ENCODE results near the gene MRPL40.
"Not testable (repeated sequence)": the region's sequence is repeated elsewhere in the genome, so short reads cannot be mapped to it uniquely, and the experiment has no call there.

The MRPL40 gene

GRCh38 chr22:19407649-19408606 lies 24.4 kb upstream of the MRPL40 start:
- DNase-seq (ENCODE audit: low read depth in 2 of 2): no peak

- DNase-seq (ENCODE audit: low read depth in 2 of 2): no peak
Observed at GRCh38 chr22:19410941-19411689, 21.2 kb upstream of the MRPL40 start.

- no peak for DNase-seq (ENCODE audit: low read depth in 2 of 2)
Observed at GRCh38 chr22:19411690-19412045, 20.7 kb upstream of the MRPL40 start.

- DNase-seq (ENCODE audit: low read depth in 2 of 2): no peak
Observed at GRCh38 chr22:19412478-19412877, 19.9 kb upstream of the MRPL40 start.

GRCh38 chr22:19412923-19413322 lies 19.4 kb upstream of the MRPL40 start:
- DNase-seq (ENCODE audit: low read depth in 2 of 2): no peak

- DNase-seq (ENCODE audit: low read depth in 2 of 2): no peak
Observed at GRCh38 chr22:19419086-19419463, 13.3 kb upstream of the MRPL40 start.

GRCh38 chr22:19419464-19420178 lies 12.7 kb upstream of the MRPL40 start:
- no peak for DNase-seq (ENCODE audit: low read depth in 2 of 2)

- DNase-seq (ENCODE audit: low read depth in 2 of 2): no peak
Observed at GRCh38 chr22:19420321-19420720, 12.0 kb upstream of the MRPL40 start.

GRCh38 chr22:19422440-19423301 lies 9.7 kb upstream of the MRPL40 start:
- DNase-seq (ENCODE audit: low read depth in 2 of 2): no peak

- DNase-seq (ENCODE audit: low read depth in 2 of 2): no peak
Observed at GRCh38 chr22:19424186-19424500, 8.2 kb upstream of the MRPL40 start.

- DNase-seq (ENCODE audit: low read depth in 2 of 2): no peak
Observed at GRCh38 chr22:19429950-19430889, 2.1 kb upstream of the MRPL40 start.

GRCh38 chr22:19430890-19431541 lies 1.3 kb upstream of the MRPL40 start:
- DNase-seq (ENCODE audit: low read depth in 2 of 2): no peak

- DNase-seq (ENCODE audit: low read depth in 2 of 2): peak; percentile 78 to 81
Observed at GRCh38 chr22:19431649-19432132, 654 bp upstream of the MRPL40 start, which contains the start of gene HIRA. Gene HIRA, minus strand, starts transcription at chr22:19431733. Its CDS starts 257 bp downstream, at chr22:19431476.

GRCh38 chr22:19434401-19434800 lies 2.1 kb downstream of the MRPL40 start:
- DNase-seq (ENCODE audit: low read depth in 2 of 2): no peak

GRCh38 chr22:19434829-19435580 lies 2.7 kb downstream of the MRPL40 start:
- no peak for DNase-seq (ENCODE audit: low read depth in 2 of 2)

GRCh38 chr22:19436444-19437161 lies 4.3 kb downstream of the MRPL40 start:
- DNase-seq (ENCODE audit: low read depth in 2 of 2): not testable (repeated sequence)

GRCh38 chr22:19438298-19438697 lies 6.0 kb downstream of the MRPL40 start:
- no peak for DNase-seq (ENCODE audit: low read depth in 2 of 2)

Data from stimulated activated CD8-positive, alpha-beta memory T cell treated with anti-CD3 and anti-CD28 coated beads, Interleukin-7, amount 100 ng/mL, for 1 hour (primary cell).